ENCODE measurements around the gene SCGB1A1.

DNA sequence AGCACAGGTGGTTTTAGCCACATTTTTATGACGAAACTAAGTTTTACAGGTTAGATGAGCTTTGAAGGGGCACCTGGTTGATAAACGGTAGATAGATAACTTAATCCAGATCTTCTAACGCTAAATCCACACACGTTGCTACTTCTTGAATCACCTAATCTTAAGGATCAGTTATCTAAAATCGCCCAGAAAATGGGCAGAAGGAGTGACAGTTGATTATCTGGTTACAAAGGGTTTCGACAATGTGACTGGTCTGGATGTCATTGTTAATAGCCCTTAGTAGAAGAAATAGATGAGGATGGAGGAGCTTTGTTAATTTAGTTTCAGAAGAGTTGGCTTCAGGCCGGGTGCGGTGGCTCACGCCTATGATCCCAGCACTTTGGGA is 43.7 kb downstream of the SCGB1A1 start:
- TF ChIP-seq, protein P1, sequence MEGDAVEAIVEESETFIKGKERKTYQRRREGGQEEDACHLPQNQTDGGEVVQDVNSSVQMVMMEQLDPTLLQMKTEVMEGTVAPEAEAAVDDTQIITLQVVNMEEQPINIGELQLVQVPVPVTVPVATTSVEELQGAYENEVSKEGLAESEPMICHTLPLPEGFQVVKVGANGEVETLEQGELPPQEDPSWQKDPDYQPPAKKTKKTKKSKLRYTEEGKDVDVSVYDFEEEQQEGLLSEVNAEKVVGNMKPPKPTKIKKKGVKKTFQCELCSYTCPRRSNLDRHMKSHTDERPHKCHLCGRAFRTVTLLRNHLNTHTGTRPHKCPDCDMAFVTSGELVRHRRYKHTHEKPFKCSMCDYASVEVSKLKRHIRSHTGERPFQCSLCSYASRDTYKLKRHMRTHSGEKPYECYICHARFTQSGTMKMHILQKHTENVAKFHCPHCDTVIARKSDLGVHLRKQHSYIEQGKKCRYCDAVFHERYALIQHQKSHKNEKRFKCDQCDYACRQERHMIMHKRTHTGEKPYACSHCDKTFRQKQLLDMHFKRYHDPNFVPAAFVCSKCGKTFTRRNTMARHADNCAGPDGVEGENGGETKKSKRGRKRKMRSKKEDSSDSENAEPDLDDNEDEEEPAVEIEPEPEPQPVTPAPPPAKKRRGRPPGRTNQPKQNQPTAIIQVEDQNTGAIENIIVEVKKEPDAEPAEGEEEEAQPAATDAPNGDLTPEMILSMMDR (IDR thresholded peaks at IDR 0.05): no peak
- TF ChIP-seq EP300 (IDR thresholded peaks at IDR 0.05; ENCODE audit: borderline replicate concordance in 1 of 2, low read depth in 1 of 2, low read length in 1 of 2): no peak
- no peak for TF ChIP-seq EZH2phosphoT487 (IDR thresholded peaks at IDR 0.05; ENCODE audit: borderline replicate concordance, low read depth)
- TF ChIP-seq SMC3 (IDR thresholded peaks at IDR 0.05; ENCODE audit: low read depth, low read length): no peak
- TF ChIP-seq RFX5 (IDR thresholded peaks at IDR 0.05; ENCODE audit: low read length): no peak
- TF ChIP-seq NRF1 (IDR thresholded peaks at IDR 0.05; ENCODE audit: low read depth, low read length): no peak
- TF ChIP-seq TAF1 (IDR thresholded peaks at IDR 0.05; ENCODE audit: borderline replicate concordance, low read depth, low read length): no peak
- TF ChIP-seq, protein P2, sequence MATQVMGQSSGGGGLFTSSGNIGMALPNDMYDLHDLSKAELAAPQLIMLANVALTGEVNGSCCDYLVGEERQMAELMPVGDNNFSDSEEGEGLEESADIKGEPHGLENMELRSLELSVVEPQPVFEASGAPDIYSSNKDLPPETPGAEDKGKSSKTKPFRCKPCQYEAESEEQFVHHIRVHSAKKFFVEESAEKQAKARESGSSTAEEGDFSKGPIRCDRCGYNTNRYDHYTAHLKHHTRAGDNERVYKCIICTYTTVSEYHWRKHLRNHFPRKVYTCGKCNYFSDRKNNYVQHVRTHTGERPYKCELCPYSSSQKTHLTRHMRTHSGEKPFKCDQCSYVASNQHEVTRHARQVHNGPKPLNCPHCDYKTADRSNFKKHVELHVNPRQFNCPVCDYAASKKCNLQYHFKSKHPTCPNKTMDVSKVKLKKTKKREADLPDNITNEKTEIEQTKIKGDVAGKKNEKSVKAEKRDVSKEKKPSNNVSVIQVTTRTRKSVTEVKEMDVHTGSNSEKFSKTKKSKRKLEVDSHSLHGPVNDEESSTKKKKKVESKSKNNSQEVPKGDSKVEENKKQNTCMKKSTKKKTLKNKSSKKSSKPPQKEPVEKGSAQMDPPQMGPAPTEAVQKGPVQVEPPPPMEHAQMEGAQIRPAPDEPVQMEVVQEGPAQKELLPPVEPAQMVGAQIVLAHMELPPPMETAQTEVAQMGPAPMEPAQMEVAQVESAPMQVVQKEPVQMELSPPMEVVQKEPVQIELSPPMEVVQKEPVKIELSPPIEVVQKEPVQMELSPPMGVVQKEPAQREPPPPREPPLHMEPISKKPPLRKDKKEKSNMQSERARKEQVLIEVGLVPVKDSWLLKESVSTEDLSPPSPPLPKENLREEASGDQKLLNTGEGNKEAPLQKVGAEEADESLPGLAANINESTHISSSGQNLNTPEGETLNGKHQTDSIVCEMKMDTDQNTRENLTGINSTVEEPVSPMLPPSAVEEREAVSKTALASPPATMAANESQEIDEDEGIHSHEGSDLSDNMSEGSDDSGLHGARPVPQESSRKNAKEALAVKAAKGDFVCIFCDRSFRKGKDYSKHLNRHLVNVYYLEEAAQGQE (IDR thresholded peaks at IDR 0.05; ENCODE audit: low read depth, low read length): no peak
- TF ChIP-seq, protein P3, sequence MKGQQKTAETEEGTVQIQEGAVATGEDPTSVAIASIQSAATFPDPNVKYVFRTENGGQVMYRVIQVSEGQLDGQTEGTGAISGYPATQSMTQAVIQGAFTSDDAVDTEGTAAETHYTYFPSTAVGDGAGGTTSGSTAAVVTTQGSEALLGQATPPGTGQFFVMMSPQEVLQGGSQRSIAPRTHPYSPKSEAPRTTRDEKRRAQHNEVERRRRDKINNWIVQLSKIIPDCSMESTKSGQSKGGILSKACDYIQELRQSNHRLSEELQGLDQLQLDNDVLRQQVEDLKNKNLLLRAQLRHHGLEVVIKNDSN (IDR thresholded peaks at IDR 0.05; ENCODE audit: borderline replicate concordance, low read depth): no peak
- TF ChIP-seq GATA2 (CRISPR knock-in tag; IDR thresholded peaks at IDR 0.05): no peak
- TF ChIP-seq POLR2AphosphoS5 (IDR thresholded peaks at IDR 0.05; ENCODE audit: low read depth, low read length): no peak
- no peak for TF ChIP-seq RAD21 (IDR thresholded peaks at IDR 0.05; ENCODE audit: low read length)
- no peak for TF ChIP-seq YY1 (IDR thresholded peaks at IDR 0.05; ENCODE audit: low read depth)
- no peak for TF ChIP-seq TEAD4 (IDR thresholded peaks at IDR 0.05; ENCODE audit: borderline replicate concordance, insufficient read depth)

Data from SK-N-SH (cell line).